GM18507 (cell line): ENCODE data around the gene ZNF467.

Experiments
- DNase-seq: peaks from one replicate; pipeline ENCODE4 v3.0.0; 2011; ENCODE audit warnings: low read depth; ENCODE audit not compliant: insufficient read length; ENCODE audit errors: extremely low spot score
- FAIRE-seq: peaks from 2 replicates; lab custom pipeline; 2011; peaks lifted over from hg19 to GRCh38; lab: Jason Lieb, UNC

Gene ZNF467, protein sequence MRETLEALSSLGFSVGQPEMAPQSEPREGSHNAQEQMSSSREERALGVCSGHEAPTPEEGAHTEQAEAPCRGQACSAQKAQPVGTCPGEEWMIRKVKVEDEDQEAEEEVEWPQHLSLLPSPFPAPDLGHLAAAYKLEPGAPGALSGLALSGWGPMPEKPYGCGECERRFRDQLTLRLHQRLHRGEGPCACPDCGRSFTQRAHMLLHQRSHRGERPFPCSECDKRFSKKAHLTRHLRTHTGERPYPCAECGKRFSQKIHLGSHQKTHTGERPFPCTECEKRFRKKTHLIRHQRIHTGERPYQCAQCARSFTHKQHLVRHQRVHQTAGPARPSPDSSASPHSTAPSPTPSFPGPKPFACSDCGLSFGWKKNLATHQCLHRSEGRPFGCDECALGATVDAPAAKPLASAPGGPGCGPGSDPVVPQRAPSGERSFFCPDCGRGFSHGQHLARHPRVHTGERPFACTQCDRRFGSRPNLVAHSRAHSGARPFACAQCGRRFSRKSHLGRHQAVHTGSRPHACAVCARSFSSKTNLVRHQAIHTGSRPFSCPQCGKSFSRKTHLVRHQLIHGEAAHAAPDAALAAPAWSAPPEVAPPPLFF

DNA sequence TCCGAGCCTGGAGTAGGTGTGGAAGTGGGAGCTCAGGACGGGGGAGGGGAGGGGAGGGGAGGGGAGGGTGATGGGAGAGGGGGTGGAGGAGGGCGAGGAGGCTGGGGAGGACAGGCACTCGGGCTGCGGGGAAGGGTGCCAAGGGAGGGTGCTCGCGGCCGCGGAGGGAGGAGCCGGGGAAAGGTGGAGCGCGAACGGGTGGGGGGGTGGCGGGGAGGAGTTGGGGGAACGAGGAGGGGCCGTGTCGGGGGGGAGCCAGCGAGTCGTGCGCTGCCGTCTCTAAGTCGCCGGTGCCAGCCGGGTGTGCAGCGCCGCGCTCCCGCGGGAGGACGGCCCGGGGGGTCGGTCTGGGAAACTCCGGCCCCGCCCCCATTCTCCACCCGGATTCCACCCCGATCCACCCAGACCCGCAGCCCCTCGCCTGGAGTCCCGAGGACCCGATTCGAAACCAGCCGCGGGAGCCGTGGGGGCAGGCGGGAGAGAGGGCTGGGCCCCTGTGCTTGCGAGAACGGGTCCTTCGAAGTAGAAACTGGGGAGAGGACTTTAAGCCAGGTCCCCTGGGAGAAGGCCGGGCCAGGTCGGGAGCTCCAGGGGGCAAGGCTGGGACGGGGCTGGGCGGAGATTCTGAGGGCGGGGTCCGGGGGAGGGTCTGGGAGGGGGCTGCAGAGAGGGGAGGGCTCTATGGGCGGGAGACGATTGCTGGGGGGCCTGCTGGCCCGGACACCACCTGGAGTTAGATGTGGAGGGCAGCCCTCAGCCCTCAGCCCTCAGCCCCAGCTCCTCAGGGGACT is at the start of gene ZNF467:
ZNF467 (minus strand) TSS at position 143 of the 791 bp plus-strand sequence. CDS start 2,556 bp downstream, outside the sequence.
- no peak for FAIRE-seq
- no peak for DNase-seq

DNA sequence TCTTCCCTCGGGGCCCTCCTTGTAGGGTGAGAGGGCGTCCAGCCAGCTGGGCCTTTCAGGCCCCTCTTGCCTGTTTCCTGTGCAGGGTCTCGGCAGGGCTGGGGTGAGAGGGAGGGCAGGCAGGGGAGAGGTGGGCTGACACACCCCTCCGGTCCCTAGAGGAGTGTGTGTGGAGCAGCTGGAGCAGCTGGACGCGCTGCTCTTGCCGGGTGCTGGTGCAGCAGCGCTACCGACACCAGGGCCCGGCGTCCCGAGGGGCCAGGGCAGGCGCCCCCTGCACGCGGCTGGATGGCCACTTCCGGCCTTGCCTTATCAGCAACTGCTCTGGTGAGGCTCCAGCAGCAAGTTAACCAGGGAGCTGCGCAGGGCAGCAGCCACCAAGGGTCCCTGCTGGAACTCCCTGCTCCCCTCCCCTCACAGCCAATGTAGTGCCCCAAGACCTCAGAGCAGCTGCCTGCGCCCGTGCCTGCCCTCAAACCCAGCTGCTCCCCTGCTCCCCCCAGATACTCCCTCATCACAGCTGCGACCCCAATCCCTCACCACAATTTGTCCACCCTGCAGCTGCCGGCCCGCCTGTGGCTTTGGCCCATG is 49.1 kb upstream of the ZNF467 start:
- FAIRE-seq (no peak), DNase-seq (no peak)

DNA sequence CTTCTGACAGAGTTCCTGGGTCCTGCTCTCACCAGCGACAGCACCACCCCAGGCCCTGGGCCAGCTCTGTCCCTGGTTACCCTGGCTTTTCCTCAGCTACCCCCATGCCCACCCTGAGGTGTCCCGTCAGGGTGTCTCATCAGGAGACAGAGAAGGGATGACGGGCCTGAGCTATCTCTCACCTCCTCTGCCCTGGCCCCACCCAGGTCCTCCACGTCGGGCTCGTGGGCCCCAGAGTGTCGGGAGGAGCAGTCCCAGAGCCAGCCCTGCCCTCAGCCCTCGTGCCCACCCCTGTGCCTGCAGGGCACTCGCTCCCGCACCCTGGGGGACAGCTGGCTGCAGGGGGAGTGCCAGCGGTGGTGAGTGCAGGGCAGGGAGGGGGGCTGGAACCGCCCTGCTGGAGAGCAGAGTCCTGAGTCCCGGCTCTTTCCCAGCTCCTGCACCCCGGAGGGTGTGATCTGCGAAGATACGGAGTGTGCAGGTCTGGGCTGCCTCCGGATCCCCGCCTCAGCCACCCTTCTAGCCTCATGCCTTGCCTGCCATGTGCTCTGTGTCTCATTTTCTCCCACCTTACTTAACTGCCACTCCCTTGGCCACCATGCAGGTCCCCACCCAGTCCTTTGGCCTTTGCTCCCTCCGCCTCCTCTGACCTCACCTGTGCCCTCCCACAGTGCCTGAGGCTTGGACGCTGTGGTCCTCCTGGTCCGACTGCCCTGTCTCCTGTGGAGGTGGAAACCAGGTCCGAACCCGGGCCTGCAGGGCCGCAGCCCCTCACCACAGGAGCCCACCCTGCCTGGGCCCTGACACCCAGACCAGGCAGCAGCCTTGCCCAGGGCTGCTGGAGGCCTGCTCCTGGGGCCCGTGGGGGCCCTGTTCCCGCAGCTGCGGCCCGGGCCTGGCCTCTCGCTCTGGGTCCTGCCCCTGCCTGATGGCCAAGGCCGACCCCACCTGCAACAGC is 48.1 kb upstream of the ZNF467 start:
- FAIRE-seq, result no peak
- no peak for DNase-seq

DNA sequence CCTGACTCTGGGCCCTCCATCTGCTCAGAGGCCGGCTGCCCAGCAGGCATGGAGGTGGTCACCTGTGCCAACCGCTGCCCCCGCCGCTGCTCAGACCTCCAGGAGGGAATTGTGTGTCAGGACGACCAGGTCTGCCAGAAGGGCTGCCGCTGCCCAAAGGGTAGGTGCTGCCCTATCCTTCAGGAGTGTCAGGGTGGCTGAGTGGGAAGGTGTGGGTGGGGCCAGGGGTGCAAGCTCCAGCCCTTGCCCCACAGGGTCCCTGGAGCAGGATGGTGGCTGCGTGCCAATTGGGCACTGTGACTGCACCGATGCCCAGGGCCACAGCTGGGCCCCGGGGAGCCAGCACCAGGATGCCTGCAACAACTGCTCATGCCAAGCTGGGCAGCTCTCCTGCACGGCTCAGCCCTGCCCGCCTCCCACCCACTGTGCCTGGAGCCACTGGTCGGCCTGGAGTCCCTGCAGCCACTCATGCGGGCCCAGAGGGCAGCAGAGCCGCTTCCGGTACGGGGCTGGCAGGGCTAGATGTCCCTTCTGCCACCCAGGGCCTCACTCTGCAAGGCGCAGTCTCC is 47.3 kb upstream of the ZNF467 start:
- FAIRE-seq (no peak), DNase-seq (no peak)

DNA sequence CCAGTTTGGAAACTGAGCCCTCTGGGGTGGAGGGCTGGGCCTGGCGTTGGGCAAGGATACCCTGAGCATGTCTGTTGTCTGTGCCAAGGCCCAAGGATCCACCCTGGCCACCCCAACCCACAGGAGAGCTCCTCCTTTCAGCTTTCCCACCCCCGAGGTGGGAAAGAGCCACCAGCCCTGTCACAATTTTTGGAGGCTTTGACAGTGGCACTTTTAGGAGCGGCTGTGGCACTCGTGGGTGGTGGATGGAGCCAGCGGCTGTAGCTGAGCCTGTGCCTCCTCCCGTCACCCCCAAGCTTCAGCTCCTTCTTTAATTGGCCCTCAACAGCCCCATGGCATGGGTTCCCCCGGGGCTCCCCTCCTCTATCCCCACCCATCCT is 46.6 kb upstream of the ZNF467 start:
- DNase-seq (no peak), FAIRE-seq (no peak)

DNA sequence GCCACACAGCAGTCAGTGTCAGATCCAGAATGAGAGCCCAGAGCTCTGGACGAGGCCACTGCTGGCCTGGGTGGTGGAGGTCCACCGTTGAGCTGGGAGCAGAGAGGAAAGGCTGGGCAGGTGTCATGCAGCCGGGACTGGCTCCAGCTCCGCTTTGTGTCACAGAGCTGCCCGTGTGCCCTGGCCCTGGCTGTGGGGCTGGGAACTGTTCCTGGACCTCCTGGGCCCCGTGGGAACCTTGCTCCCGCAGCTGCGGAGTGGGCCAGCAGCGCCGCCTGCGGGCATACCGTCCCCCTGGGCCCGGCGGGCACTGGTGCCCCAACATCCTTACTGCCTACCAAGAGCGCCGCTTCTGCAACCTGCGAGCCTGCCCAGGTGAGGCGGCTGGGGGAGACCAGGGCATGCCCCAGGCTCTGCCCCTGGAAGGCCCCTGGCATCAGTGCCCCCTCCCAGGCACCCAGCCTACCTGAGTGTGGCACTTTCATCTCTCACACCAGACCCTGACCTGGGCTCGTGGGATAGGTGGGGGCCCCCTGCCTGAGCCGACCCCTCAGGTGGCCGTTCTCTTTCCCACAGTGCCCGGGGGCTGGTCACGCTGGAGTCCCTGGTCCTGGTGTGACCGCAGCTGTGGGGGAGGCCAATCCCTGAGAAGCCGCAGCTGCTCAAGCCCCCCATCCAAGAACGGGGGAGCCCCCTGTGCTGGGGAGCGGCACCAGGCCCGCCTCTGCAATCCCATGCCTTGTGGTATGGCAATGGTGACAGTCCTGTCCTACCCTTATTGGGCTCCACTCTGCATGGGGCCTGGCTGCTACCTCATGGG is 46.0 kb upstream of the ZNF467 start:
- no peak for FAIRE-seq
- no peak for DNase-seq

DNA sequence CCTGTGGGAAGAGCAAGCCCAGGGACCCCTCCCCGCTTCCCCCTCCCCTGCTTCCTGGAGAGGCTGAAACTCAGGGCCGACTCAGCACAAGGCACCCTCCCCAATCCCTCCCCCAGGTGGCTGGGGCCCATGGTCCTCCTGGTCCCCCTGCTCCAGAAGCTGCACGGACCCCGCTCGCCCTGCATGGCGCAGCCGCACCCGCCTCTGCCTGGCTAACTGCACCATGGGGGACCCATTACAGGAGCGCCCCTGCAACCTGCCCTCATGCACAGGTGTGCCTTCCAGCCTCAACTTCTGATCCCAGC is 45.1 kb upstream of the ZNF467 start:
- DNase-seq (no peak), FAIRE-seq (no peak)

DNA sequence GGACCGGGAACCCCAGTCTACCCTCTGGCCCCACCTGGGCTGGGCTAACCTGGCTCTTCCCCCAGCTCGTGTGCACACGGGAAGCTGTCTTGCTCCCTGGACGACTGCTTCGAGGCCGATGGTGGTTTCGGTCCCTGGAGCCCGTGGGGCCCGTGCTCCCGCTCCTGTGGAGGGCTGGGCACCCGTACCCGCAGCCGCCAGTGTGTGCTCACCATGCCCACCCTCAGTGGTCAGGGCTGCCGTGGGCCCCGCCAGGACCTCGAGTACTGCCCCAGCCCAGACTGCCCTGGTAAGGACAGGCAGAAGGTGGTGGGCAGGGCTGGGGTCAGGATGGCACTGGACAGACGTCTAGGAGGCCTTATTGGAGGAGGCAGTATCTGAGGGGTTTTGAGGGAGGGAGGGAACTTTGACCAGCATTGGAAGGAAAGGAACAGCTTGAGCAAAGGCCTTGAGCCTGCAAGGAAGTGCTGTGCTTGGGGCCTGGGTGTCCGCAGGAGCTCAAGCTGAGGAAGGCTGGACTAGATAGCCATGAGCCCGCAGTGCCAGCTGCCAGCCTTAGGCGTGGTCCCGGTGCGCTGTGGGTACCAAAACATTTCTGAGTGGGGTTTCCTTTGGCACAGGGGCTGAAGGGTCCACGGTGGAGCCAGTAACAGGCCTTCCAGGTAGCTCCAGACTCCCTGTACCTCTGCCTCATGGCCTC is 44.6 kb upstream of the ZNF467 start:
- DNase-seq (no peak), FAIRE-seq (no peak)

DNA sequence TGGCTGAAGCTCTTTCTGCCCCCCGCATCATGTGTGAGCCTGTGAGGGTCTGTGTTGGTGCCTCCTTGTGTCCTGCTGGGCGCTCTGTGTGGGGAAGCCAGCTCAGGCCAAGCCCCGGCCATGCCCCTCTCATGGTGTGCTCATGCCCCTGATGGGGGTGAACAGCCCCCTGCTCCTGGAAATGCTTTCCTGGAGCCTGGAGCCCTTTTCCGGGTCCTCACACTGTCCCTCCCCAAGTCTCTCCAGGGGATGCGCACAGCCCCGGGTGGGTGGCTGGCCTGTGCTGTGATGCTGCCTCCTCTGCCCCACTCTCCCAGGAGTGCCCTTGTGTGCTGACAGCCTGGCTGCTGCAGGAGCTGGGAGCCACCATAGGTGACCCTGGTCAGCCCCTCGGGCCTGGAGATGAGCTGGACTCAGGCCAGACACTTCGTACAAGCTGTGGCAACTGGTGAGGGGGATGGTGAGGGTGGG is 43.9 kb upstream of the ZNF467 start:
- DNase-seq (no peak), FAIRE-seq (no peak)

DNA sequence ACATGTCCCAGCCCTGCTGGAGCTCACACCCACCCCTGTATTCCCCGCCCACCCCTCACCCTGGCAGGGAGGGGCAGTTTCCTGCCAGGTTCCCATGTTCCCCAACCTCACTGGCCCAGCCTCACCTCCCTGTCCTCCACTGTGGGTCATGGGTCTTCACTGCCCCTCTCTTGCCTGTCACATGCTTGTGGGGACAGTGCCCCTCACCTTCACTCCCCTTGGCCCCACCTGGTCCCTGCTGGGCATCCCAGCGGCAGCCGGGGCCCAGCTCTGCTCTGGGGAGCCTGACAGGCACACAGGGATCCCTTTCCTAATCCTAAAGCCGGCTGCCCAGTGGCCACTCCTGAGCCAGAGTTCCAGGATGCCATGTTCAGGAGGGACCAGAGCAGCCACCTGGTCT is 43.4 kb upstream of the ZNF467 start:
- DNase-seq (no peak), FAIRE-seq (no peak)

DNA sequence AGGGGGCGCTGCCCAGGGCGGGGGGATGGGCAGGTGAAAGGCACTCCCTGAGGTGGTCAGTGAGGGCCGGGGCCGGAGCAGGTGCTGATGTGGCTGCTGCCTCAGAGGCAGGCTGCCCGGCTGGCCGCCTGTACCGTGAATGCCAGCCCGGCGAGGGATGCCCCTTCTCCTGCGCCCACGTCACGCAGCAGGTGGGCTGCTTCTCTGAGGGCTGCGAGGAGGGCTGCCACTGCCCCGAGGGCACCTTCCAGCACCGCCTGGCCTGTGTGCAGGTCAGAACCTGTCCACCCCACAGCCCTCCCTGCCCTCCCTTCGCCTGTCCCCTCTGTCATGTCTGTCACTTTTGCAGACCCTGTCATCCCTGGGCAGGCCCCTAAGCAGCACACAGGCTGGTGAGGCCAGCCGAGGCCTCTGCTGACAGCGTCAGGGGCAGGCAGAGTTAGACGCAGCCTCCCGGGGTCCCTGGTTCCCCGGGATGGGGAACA is 42.9 kb upstream of the ZNF467 start:
- DNase-seq (no peak), FAIRE-seq (no peak)

DNA sequence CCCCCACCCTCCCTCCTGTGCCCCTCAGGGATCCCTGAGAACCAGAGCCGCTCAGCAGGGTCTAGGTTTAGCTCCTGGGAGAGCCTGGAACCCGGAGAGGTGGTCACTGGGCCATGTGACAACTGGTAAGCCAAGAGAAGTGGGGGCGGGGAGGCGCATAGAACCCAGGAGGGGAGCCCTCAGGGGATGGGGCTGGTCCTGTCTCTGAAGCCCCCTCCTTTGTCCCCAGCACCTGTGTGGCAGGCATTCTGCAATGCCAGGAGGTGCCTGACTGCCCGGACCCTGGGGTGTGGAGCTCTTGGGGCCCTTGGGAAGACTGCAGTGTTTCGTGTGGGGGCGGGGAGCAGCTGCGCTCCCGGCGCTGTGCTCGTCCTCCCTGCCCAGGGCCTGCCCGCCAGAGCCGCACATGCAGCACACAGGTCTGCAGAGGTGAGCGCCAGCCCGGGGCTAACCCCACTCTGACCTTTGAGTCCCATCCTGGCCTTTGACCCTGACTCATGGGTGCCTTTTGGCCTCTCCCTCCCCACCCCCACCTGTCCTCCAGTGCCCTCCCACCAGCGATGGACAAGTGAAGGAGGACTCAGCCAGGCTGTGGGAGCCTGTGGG is 42.4 kb upstream of the ZNF467 start:
- DNase-seq, result no peak
- no peak for FAIRE-seq

DNA sequence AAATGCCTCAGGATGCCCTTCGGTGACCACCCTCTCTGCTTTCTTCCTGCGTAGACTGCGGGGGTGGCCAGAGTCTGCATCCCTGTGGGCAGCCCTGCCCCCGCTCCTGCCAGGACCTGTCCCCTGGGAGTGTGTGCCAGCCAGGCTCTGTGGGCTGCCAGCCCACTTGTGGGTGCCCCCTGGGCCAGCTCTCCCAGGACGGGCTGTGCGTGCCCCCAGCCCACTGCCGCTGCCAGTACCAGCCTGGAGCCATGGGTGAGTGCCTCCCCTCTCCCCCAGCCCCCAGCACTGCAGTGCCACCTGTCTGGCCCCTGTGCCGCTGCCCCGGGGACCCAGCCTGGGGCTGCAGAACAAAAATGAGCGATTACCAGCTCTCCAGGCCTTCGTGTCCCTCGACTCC is 41.7 kb upstream of the ZNF467 start:
- no peak for FAIRE-seq

DNA sequence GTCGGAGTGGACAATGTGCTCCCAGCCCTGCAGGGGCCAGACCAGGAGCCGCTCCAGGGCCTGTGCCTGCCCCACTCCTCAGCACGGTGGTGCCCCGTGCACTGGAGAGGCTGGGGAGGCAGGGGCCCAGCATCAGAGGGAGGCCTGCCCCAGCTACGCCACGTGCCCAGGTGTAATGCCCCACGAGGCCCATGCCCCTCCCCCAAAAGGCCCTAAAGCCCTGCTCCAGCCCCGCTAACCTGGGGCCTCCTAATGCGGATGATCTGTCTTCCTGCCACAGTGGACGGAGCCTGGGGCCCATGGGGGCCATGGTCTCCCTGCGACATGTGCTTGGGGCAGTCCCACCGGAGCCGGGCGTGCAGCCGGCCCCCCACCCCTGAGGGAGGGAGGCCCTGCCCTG is 41.1 kb upstream of the ZNF467 start:
- DNase-seq, result no peak
- FAIRE-seq, result no peak

More for the DNA sequence above, 41.7 kb upstream of the ZNF467 start:
- no peak for DNase-seq

DNA sequence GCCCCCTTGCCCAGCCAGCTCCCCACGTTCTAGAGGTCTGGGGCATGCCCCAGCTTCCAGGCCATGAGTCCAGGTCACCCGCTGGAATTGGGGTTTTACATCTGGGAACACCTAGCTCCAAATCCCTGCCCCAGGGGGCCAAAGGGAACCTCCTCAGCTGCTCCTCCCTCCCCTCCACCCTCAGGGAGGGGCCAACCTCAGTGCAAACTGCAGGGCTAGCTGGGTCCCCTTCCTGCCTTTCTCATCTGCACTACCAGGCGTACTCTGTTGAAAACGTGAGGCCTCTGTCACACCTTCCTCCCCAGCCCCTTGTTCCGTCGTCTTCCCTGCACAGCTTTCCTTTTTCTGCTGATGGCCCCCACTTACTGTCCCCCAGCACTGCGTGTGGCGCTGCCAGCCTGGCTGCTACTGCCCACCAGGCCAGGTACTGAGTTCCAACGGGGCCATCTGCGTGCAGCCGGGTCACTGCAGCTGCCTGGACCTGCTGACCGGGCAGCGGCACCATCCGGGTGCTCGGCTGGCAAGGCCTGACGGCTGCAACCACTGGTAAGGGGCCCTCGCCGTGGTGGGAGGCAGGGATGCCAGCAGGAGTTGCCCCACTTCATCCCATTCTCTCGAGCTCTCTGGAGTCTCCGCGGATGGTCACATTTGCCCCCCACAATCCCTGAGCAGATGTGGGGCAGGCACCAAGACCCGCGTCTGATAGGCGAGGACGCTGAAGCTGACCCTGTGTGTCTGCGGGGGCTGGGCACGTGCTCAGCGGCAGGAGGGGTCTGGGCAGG is 40.1 kb upstream of the ZNF467 start:
- DNase-seq, result no peak

DNA sequence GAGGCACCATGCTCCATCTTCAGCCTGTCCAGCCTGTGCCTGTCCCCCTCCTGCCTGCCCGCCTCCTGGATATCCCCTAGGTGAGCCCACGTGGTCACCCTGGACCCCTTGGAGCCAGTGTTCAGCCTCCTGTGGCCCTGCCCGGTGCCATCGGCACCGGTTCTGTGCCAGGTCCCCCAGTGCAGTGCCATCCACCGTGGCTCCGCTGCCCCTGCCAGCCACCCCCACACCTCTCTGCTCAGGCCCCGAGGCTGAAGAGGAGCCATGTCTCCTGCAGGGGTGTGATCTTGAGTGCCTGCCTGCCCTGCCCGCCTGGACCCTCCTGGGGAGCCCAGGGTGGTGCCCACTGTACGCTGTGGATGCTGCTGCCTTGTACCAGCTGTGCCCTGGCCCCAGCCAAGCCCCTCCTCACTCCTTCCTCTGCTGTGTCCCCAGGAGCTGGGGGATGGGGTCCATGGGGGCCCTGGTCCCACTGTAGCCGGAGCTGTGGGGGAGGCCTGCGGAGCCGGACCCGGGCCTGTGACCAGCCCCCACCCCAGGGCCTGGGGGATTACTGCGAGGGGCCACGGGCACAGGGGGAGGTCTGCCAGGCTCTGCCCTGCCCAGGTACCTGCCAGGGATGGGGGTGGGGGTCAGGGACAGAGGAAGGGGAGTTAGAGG is 38.6 kb upstream of the ZNF467 start:
- DNase-seq (no peak), FAIRE-seq (no peak)

More for the DNA sequence above, 40.1 kb upstream of the ZNF467 start:
- FAIRE-seq, result no peak
